ENCODE results near the gene SPDEF. TPM values are rescaled to one million over a fixed set of nuclear protein-coding genes. Genes with fewer than 3 reads are reported as not detected.

Gene SPDEF
- total RNA-seq, 1 donor from 2014 or later = 5.0 TPM

DNA sequence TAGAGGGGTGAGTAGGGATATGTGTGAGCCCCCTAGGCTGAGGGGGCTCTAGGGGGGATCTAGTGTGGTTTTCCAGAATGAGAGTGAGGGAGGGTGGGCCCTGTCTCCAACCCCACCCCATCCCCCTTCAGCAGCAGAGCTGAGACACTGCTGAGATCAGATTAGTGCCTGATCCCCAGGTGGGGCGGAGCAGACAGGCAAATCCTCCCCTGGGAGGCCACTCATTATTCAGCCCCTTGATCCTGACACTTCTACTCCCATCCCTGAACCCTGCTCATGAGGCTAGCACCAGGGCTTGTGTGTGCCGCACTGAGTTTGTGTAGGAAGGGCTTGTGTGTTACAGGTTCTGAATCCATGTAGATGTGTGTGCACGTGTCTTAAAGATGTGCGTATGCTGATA lies 42.5 kb downstream of the SPDEF start:
- H3K4me3 ChIP-seq (ENCODE audit: low read depth, low read length) = no peak overlapping the region
- TF ChIP-seq CTCF (IDR thresholded peaks at IDR 0.05; ENCODE audit: insufficient read depth, low read length, severe bottlenecking) = no peak
- no peaks in the 10 kb centered on the region for H3K36me3 ChIP-seq (ENCODE audit: control insufficient read depth, insufficient read depth, low read length)
- peaks cover 9% of the 10 kb centered on the region for H3K27me3 ChIP-seq (ENCODE audit: control insufficient read depth, insufficient read depth, low read length)
- FAIRE-seq (peak; percentile 55), DNase-seq (ENCODE audit: low read depth) (no peak)

GRCh38 chr6:34512738-34513115 lies 43.4 kb downstream of the SPDEF start:
- no peak for TF ChIP-seq CTCF (IDR thresholded peaks at IDR 0.05; ENCODE audit: insufficient read depth, low read length, severe bottlenecking)
- DNase-seq (ENCODE audit: low read depth) (no peak), FAIRE-seq (no peak)
- no peaks in the 10 kb centered on the region for H3K36me3 ChIP-seq (ENCODE audit: control insufficient read depth, insufficient read depth, low read length)
- peaks cover 9% of the 10 kb centered on the region for H3K27me3 ChIP-seq (ENCODE audit: control insufficient read depth, insufficient read depth, low read length)
- no peak overlapping the region for H3K4me3 ChIP-seq (ENCODE audit: low read depth, low read length)

GRCh38 chr6:34511915-34512737 lies 44.0 kb downstream of the SPDEF start:
- Histone ChIP-seq H3K27me3 (ENCODE audit: control insufficient read depth, insufficient read depth, low read length) (peaks cover 9% of the 10 kb centered on the region), H3K36me3 (ENCODE audit: control insufficient read depth, insufficient read depth, low read length) (no peaks in the 10 kb centered on the region), H3K4me3 (ENCODE audit: low read depth, low read length) (no peak overlapping the region)
- DNase-seq (ENCODE audit: low read depth) = no peak
- no peak for TF ChIP-seq CTCF (IDR thresholded peaks at IDR 0.05; ENCODE audit: insufficient read depth, low read length, severe bottlenecking)
- peak; percentile 40 for FAIRE-seq

DNA sequence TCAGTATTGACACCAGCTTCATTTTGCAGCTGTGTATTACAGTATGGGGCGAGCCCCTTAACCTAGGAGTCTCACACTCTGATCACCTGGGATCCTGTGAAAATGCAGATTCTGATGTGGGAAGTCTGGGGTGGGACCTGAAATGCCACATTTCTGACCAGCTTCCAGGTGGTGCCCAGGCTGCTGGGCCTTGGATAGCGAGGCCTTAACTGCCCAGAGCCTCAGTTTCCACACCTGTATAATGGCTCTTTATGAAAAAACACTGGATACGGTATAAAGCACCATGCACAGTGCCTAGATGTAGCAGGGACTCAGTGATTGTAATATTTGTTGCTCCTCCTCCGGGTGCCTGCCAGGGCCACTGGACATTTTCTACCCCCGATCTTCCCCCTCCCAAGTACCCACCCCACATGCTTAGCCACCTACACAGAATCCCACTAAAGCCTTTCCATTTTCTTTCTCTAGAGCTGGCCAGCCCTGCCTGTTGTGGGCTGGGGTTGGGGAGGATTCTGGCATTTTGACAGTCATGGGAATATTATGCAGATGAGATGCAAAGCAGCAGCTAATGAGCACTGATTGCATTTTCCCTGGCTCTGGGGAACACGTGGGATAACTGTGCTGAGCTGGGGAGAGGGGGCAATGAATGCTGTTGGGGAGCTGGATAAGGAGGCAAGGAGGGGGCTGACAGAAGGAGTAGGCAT lies 44.8 kb downstream of the SPDEF start:
- Histone ChIP-seq H3K4me3 (ENCODE audit: low read depth, low read length) (no peak overlapping the region), H3K27me3 (ENCODE audit: control insufficient read depth, insufficient read depth, low read length) (peaks cover 9% of the 10 kb centered on the region), H3K36me3 (ENCODE audit: control insufficient read depth, insufficient read depth, low read length) (no peaks in the 10 kb centered on the region)
- DNase-seq (ENCODE audit: low read depth) (no peak), FAIRE-seq (peak; percentile 88)
- TF ChIP-seq CTCF (IDR thresholded peaks at IDR 0.05; ENCODE audit: insufficient read depth, low read length, severe bottlenecking) = no peak

DNA sequence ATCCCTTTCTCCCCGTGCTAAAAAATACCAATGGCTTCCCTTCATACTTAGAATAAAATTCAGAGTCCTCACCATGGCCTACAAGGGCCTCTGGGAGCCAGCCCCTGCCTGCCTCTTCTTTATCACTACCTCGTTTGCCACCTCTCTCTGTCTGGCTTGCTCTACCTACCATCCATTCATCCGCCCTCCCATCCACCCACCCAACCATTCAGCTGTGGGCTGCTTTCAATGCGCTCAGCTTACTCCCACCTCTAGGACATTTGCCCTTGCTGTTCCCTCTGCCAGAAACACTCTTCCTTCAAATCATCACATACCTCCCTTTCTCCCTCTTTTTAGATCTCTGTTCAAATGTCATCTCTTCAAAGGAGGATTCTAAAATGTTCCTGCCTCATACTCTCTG lies 45.8 kb downstream of the SPDEF start:
- Histone ChIP-seq H3K27me3 (ENCODE audit: control insufficient read depth, insufficient read depth, low read length) (peaks cover 5% of the 10 kb centered on the region), H3K4me3 (ENCODE audit: low read depth, low read length) (no peak overlapping the region), H3K36me3 (ENCODE audit: control insufficient read depth, insufficient read depth, low read length) (no peaks in the 10 kb centered on the region)
- FAIRE-seq (no peak), DNase-seq (ENCODE audit: low read depth) (no peak)
- TF ChIP-seq CTCF (IDR thresholded peaks at IDR 0.05; ENCODE audit: insufficient read depth, low read length, severe bottlenecking) = no peak

All from bronchial epithelial cell (primary cell).